NCI-H1694 treated with DMSO at 0.1 percent for 48 hours (cell line): ENCODE data around the gene GPR61.

Experiments
- DNase-seq: peaks from one replicate; lab custom pipeline; 2025; lab: John Stamatoyannopoulos, UW

GPR61 gene

GRCh38 chr1:109509176-109510134, 30.2 kb upstream of the GPR61 start, which contains the start of gene AMIGO1:
TSS of gene AMIGO1 (minus strand) at chr1:109509727. CDS start at chr1:109508912, 815 bp downstream.
- DNase-seq, result peak; percentile 30

GRCh38 chr1:109513110-109513710, 26.5 kb upstream of the GPR61 start:
- no peak for DNase-seq

- no peak for DNase-seq
Observed at GRCh38 chr1:109514846-109515245, 24.8 kb upstream of the GPR61 start.

GRCh38 chr1:109516872-109517271, 22.8 kb upstream of the GPR61 start:
- DNase-seq, result peak; percentile 41

GRCh38 chr1:109517337-109517736, 22.3 kb upstream of the GPR61 start:
- DNase-seq, result no peak

GRCh38 chr1:109521002-109521951, 18.4 kb upstream of the GPR61 start:
- DNase-seq, result no peak

GRCh38 chr1:109522026-109522425, 17.6 kb upstream of the GPR61 start:
- no peak for DNase-seq

GRCh38 chr1:109523706-109524105, 16.0 kb upstream of the GPR61 start:
- no peak for DNase-seq

- DNase-seq, result no peak
Observed at GRCh38 chr1:109527098-109527811, 12.4 kb upstream of the GPR61 start.

- peak; percentile 74 for DNase-seq
Observed at GRCh38 chr1:109527846-109528695, 11.6 kb upstream of the GPR61 start.

GRCh38 chr1:109528712-109529111, 11.0 kb upstream of the GPR61 start:
- no peak for DNase-seq

GRCh38 chr1:109529881-109530456, 9.7 kb upstream of the GPR61 start:
- peak; percentile 69 for DNase-seq

GRCh38 chr1:109530457-109531087, 9.1 kb upstream of the GPR61 start:
- peak; percentile 86 for DNase-seq

- DNase-seq, result no peak
Observed at GRCh38 chr1:109531380-109531779, 8.3 kb upstream of the GPR61 start.

- DNase-seq, result no peak
Observed at GRCh38 chr1:109531826-109532364, 7.8 kb upstream of the GPR61 start.

GRCh38 chr1:109532365-109533136, 7.1 kb upstream of the GPR61 start:
- DNase-seq, result peak; percentile 84

- no peak for DNase-seq
Observed at GRCh38 chr1:109534307-109534858, 5.3 kb upstream of the GPR61 start.

- DNase-seq, result no peak
Observed at GRCh38 chr1:109535481-109535880, 4.2 kb upstream of the GPR61 start.
